NCI-H2196 treated with DMSO at 0.1 percent for 48 hours (cell line): ENCODE data around the gene IER2.

Experiments
- DNase-seq: peaks from one replicate; lab custom pipeline; 2025; ENCODE audit not compliant: unreplicated experiment; lab: John Stamatoyannopoulos, UW

The IER2 gene

GRCh38 chr19:13150187-13150930, at the start of gene IER2, which contains the start of gene STX10:
IER2 (plus strand) TSS chr19:13150411; CDS start chr19:13153187, 2,776 bp downstream.
STX10 (minus strand) TSS chr19:13150375; CDS start chr19:13150173, 202 bp downstream.
- peak; percentile 94 for DNase-seq

GRCh38 chr19:13100841-13101589, 49.2 kb upstream of the IER2 start:
- no peak for DNase-seq

GRCh38 chr19:13101590-13102415, 48.4 kb upstream of the IER2 start:
- DNase-seq = no peak

- DNase-seq = no peak
Observed at GRCh38 chr19:13102416-13102665, 47.9 kb upstream of the IER2 start.

- no peak for DNase-seq
Observed at GRCh38 chr19:13102666-13103580, 47.3 kb upstream of the IER2 start, which contains the start of gene LYL1. LYL1 (minus strand) TSS chr19:13102858; CDS start chr19:13101171, 1,687 bp downstream.

- no peak for DNase-seq
Observed at GRCh38 chr19:13103581-13104359, 46.4 kb upstream of the IER2 start.

GRCh38 chr19:13104360-13104847, 45.8 kb upstream of the IER2 start:
- no peak for DNase-seq

GRCh38 chr19:13104848-13105711, 45.1 kb upstream of the IER2 start:
- DNase-seq = no peak

- DNase-seq = no peak
Observed at GRCh38 chr19:13109361-13110098, 40.7 kb upstream of the IER2 start.

- DNase-seq = no peak
Observed at GRCh38 chr19:13110099-13110610, 40.1 kb upstream of the IER2 start.

GRCh38 chr19:13112555-13112954, 37.7 kb upstream of the IER2 start:
- no peak for DNase-seq

GRCh38 chr19:13115936-13116281, 34.3 kb upstream of the IER2 start:
- DNase-seq = no peak

- DNase-seq = peak; percentile 70
Observed at GRCh38 chr19:13116282-13117175, 33.7 kb upstream of the IER2 start, which contains the start of gene TRMT1. TRMT1 (minus strand) TSS chr19:13116740; CDS start chr19:13116399, 341 bp downstream.

- no peak for DNase-seq
Observed at GRCh38 chr19:13117176-13117771, 32.9 kb upstream of the IER2 start.

GRCh38 chr19:13117772-13118423, 32.3 kb upstream of the IER2 start, which contains the start of gene NACC1:
NACC1 (plus strand) TSS chr19:13118264; CDS start chr19:13135208, 16,944 bp downstream.
- DNase-seq = peak; percentile 88
